ENCODE data around the gene OR4B1.

DNA sequence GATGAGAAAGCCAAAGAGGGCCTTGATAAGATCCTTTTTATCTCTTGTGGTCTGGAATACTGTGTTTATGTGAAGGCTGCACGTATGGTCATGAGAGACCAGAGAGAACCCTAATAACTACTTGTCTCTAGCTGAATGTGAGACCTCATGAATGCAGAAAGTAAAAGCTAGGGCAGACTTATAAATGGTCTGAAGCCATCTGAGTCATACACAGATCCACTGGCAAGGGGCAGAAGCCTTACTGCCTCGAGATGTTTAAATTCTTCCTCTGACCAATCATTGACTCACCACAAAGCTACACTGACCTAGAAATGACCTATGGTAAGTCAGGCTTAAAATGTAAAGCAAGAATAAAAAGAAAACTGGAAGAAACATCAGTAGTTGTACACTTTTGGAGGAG is 22.7 kb upstream of the OR4B1 start:
- TF ChIP-seq, protein P1, sequence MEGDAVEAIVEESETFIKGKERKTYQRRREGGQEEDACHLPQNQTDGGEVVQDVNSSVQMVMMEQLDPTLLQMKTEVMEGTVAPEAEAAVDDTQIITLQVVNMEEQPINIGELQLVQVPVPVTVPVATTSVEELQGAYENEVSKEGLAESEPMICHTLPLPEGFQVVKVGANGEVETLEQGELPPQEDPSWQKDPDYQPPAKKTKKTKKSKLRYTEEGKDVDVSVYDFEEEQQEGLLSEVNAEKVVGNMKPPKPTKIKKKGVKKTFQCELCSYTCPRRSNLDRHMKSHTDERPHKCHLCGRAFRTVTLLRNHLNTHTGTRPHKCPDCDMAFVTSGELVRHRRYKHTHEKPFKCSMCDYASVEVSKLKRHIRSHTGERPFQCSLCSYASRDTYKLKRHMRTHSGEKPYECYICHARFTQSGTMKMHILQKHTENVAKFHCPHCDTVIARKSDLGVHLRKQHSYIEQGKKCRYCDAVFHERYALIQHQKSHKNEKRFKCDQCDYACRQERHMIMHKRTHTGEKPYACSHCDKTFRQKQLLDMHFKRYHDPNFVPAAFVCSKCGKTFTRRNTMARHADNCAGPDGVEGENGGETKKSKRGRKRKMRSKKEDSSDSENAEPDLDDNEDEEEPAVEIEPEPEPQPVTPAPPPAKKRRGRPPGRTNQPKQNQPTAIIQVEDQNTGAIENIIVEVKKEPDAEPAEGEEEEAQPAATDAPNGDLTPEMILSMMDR (IDR thresholded peaks at IDR 0.05), result no peak
- no peak for TF ChIP-seq POLR2A (IDR thresholded peaks at IDR 0.05)

All from tibial nerve (tissue), 3 donors.